CD14-positive monocyte (primary cell): ENCODE results near the gene CCDC169. TPM values are rescaled to one million over a fixed set of nuclear protein-coding genes. Genes with fewer than 3 reads are reported as not detected.

ENCODE experiments used
- DNase-seq, 3 donors: peaks; one replicate each; pipeline ENCODE4 v3.0.0-alpha.2; 2011 to 2022
- H2AFZ ChIP-seq: 2 replicates; pipeline ENCODE4 v1.6.0; 2012; ENCODE audit warnings: mild to moderate bottlenecking, low read depth, low read length, inconsistent platforms; ENCODE audit not compliant: insufficient read depth, poor library complexity, severe bottlenecking
- H3K27ac ChIP-seq, 2 donors: 1 replicate in 1 of 2; 2 replicates in 1 of 2; pipeline ENCODE4 v1.5.1; 2012 to 2013; ENCODE audit warnings: low read length in 2 of 2, control low read depth in 1 of 2, inconsistent platforms in 1 of 2, low read depth in 1 of 2, mild to moderate bottlenecking in 1 of 2
- H3K27me3 ChIP-seq, 2 donors: one replicate each; pipeline versions ENCODE4 v1.6.0 to v1.6.1; 2011 to 2013; ENCODE audit warnings: low read length in 2 of 2; ENCODE audit not compliant: control insufficient read depth in 2 of 2, insufficient read depth in 2 of 2
- H3K36me3 ChIP-seq, 2 donors: replicated peaks in 1 of 2; 1 replicate in 1 of 2; 2 replicates in 1 of 2; pipeline versions ENCODE4 v1.5.1 to v1.6.1; 2012 to 2013; ENCODE audit warnings: low read length in 2 of 2, control low read depth in 1 of 2, inconsistent platforms in 1 of 2, mild to moderate bottlenecking in 1 of 2; ENCODE audit not compliant: insufficient read depth in 2 of 2, control insufficient read depth in 1 of 2
- H3K4me1 ChIP-seq, 2 donors: 1 replicate in 1 of 2; 2 replicates in 1 of 2; pipeline versions ENCODE4 v1.5.1 to v1.6.1; 2012 to 2013; ENCODE audit warnings: low read length in 2 of 2, control low read depth in 1 of 2, inconsistent platforms in 1 of 2, mild to moderate bottlenecking in 1 of 2, moderate library complexity in 1 of 2; ENCODE audit not compliant: insufficient read depth in 2 of 2, control insufficient read depth in 1 of 2
- H3K4me2 ChIP-seq: replicated peaks from 2 replicates; pipeline ENCODE3; 2012; ENCODE audit warnings: low read length, moderate library complexity, mild to moderate bottlenecking; ENCODE audit not compliant: poor library complexity, severe bottlenecking; ENCODE audit errors: extremely low read depth
- H3K4me3 ChIP-seq, 3 experiments: fragments of 200-600 bp in 1 of 3; sonication (generic) in 1 of 3; replicated peaks in 1 of 3; 1 replicate in 2 of 3; 2 replicates in 1 of 3; pipeline ENCODE4 v1.5.1; 2011 to 2013; ENCODE audit warnings: low read length in 3 of 3, mild to moderate bottlenecking in 3 of 3, control low read depth in 2 of 3, low read depth in 2 of 3, inconsistent platforms in 1 of 3, moderate library complexity in 1 of 3
- H3K79me2 ChIP-seq: 2 replicates; pipeline ENCODE4 v1.6.0; 2012; ENCODE audit warnings: mild to moderate bottlenecking, control low read depth, inconsistent platforms, low read length, moderate library complexity; ENCODE audit not compliant: insufficient read depth
- H3K9ac ChIP-seq: 2 replicates; pipeline ENCODE4 v1.6.0; 2017; ENCODE audit warnings: low read length, mild to moderate bottlenecking; ENCODE audit not compliant: insufficient read depth, poor library complexity, severe bottlenecking
- H3K9me3 ChIP-seq, 2 donors: replicated peaks in 1 of 2; 1 replicate in 1 of 2; 2 replicates in 1 of 2; pipeline versions ENCODE4 v1.5.1 to v1.6.1; 2012 to 2013; ENCODE audit warnings: low read length in 2 of 2, control low read depth in 1 of 2; ENCODE audit not compliant: control insufficient read depth in 1 of 2, insufficient read depth in 1 of 2
- H4K20me1 ChIP-seq: 2 replicates; pipeline ENCODE4 v1.6.0; 2012; ENCODE audit warnings: mild to moderate bottlenecking, low read length, control low read depth, moderate library complexity; ENCODE audit not compliant: insufficient read depth
- H3K27ac Mint-ChIP-seq, 7 donors: one replicate each; pipeline ENCODE4 v1.8.0; 2020; ENCODE audit warnings: mild to moderate bottlenecking in 7 of 7, mixed read lengths in 7 of 7, moderate library complexity in 6 of 7, inconsistent platforms in 2 of 7
- H3K27me3 Mint-ChIP-seq, 3 donors: one replicate each; pipeline ENCODE4 v1.8.0; 2021 to 2022; ENCODE audit warnings: low read depth in 3 of 3, mild to moderate bottlenecking in 3 of 3, mixed read lengths in 3 of 3, moderate library complexity in 3 of 3, inconsistent platforms in 1 of 3
- H3K36me3 Mint-ChIP-seq, 2 donors: one replicate each; pipeline ENCODE4 v1.8.0; 2020; ENCODE audit warnings: mixed read lengths in 2 of 2, inconsistent platforms in 1 of 2, mild to moderate bottlenecking in 1 of 2
- H3K4me1 Mint-ChIP-seq: one replicate; pipeline ENCODE4 v1.8.0; 2020; ENCODE audit warnings: mild to moderate bottlenecking, mixed read lengths
- H3K4me3 Mint-ChIP-seq, 2 donors: one replicate each; pipeline ENCODE4 v1.8.0; 2020; ENCODE audit warnings: mild to moderate bottlenecking in 2 of 2, mixed read lengths in 2 of 2, moderate library complexity in 1 of 2
- H3K9me3 Mint-ChIP-seq, 7 donors: one replicate each; pipeline ENCODE4 v1.8.0; 2020 to 2022; ENCODE audit warnings: mixed read lengths in 7 of 7, mild to moderate bottlenecking in 6 of 7, moderate library complexity in 6 of 7, inconsistent platforms in 2 of 7
- WGBS: methylation state at CpG from one replicate; pipeline ENCODE4 v1.1.5; 2013; ENCODE audit warnings: missing lambda C conversion rate; ENCODE audit not compliant: insufficient coverage; 5-methylcytosine and 5-hydroxymethylcytosine counted together
- intact Hi-C, 2 donors: fragments of 100-400 bp; cut with micrococcal nuclease; formaldehyde crosslinking; loops; one replicate each; pipeline versions ENCODE4 v1.15.0 to v1.15.1; 2023
- polyA plus RNA-seq, 3 donors: library from polyadenylated mRNA; depleted of rRNA in 1 of 3; unstranded in 2 of 3; stranded (reverse) in 1 of 3; fragments of 300-500 nt in 2 of 3; fragments of >200 nt in 1 of 3; fragmentation: Illumina TruSeq in 2 of 3; gene quantifications; 1 replicate in 2 of 3; 2 replicates in 1 of 3; pipeline ENCODE4 v1.2.3, GENCODE V29; 2012 to 2021
- TF ChIP-seq, protein P1 (sequence below): fragments of 200-600 bp; IDR thresholded peaks from one replicate; pipeline ENCODE4 v1.8.0; 2022; ENCODE audit warnings: antibody characterized with exemption, mild to moderate bottlenecking

Gene CCDC169
- polyA plus RNA-seq, 3 donors: 0.03 TPM; not detected in 2

DNA sequence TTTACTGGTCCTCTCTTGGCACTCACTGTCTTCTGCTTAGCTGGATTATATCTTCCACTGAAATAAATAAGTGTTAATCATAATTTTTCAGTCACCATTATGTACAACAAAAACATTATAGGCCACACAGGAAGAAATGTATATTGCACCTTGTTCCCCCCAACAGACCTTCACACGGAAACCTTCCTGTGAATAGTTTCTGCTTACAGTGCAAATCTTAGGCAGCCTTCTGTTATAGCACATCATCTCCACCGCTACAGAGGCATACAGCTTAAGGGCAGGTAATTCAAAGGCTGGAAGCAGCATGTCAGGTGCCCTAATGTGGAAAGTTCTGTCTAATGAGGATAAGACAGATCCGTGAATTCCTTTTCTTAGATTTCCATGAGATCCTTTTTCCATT lies 66.4 kb downstream of the CCDC169 start:
- Histone ChIP-seq H3K9me3 (peaks cover 2 to 5% of the 10 kb centered on the region in 2 donors), H3K27ac (no peak overlapping the region), H3K4me2 (no peak overlapping the region), H2AFZ (no peak overlapping the region), H3K9ac (no peak overlapping the region), H3K27me3 (no peaks in the 10 kb centered on the region), H3K4me3 (no peak overlapping the region), H3K36me3 (no peaks in the 10 kb centered on the region), H3K79me2 (no peaks in the 10 kb centered on the region), H3K4me1 (no peaks in the 10 kb centered on the region), H4K20me1 (no peaks in the 10 kb centered on the region)
- Mint-ChIP-seq H3K4me1 (no peaks in the 10 kb centered on the region), H3K4me3 (no peak overlapping the region), H3K9me3 (peaks cover 1 to 8% (median 7%) of the 10 kb centered on the region in 7 donors), H3K36me3 (no peaks in the 10 kb centered on the region), H3K27me3 (no peaks in the 10 kb centered on the region), H3K27ac (no peak overlapping the region)
- DNase-seq: no peak
- TF ChIP-seq, protein P1, sequence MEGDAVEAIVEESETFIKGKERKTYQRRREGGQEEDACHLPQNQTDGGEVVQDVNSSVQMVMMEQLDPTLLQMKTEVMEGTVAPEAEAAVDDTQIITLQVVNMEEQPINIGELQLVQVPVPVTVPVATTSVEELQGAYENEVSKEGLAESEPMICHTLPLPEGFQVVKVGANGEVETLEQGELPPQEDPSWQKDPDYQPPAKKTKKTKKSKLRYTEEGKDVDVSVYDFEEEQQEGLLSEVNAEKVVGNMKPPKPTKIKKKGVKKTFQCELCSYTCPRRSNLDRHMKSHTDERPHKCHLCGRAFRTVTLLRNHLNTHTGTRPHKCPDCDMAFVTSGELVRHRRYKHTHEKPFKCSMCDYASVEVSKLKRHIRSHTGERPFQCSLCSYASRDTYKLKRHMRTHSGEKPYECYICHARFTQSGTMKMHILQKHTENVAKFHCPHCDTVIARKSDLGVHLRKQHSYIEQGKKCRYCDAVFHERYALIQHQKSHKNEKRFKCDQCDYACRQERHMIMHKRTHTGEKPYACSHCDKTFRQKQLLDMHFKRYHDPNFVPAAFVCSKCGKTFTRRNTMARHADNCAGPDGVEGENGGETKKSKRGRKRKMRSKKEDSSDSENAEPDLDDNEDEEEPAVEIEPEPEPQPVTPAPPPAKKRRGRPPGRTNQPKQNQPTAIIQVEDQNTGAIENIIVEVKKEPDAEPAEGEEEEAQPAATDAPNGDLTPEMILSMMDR: no peak
- intact Hi-C loops: no loop called here
- no CpG with 5 or more reads among the region's 3 CpGs for WGBS

- no peak overlapping the region for H3K4me3 Mint-ChIP-seq
These were observed 72.9 kb downstream of the CCDC169 start for GRCh38 chr13:36224730-36225129.

More at GRCh38 chr13:36224730-36225129, 72.9 kb downstream of the CCDC169 start:
- no peaks in the 10 kb centered on the region for H3K79me2 ChIP-seq
- H3K27ac ChIP-seq: no peak overlapping the region
- H3K4me3 ChIP-seq: no peak overlapping the region
- no peaks in the 10 kb centered on the region for H3K4me1 ChIP-seq
- H4K20me1 ChIP-seq: no peaks in the 10 kb centered on the region
- Mint-ChIP-seq H3K27ac (no peak overlapping the region), H3K36me3 (no peaks in the 10 kb centered on the region), H3K9me3 (peaks cover 10 to 26% (median 12%) of the 10 kb centered on the region in 7 donors), H3K4me1 (no peaks in the 10 kb centered on the region), H3K27me3 (no peaks in the 10 kb centered on the region)
- H2AFZ ChIP-seq: no peak overlapping the region
- H3K4me2 ChIP-seq: no peak overlapping the region
- intact Hi-C loops: no loop called here
- no peaks in the 10 kb centered on the region for H3K27me3 ChIP-seq
- no peak overlapping the region for H3K9ac ChIP-seq
- no peak for DNase-seq
- no peaks in the 10 kb centered on the region for H3K36me3 ChIP-seq
- peaks cover 6 to 13% of the 10 kb centered on the region in 2 donors for H3K9me3 ChIP-seq
- no CpG with 5 or more reads among the region's 1 CpG for WGBS
- TF ChIP-seq, protein P1: no peak
